HG02938 (cell line): Measurements from ENCODE around the gene SUGT1.
"Not testable (repeated sequence)": the region's sequence is repeated elsewhere in the genome, so short reads cannot be mapped to it uniquely, and the experiment has no call there.

ENCODE experiments used
- ATAC-seq: cut with Tn5 transposase; IDR thresholded peaks from one replicate; pipeline ENCODE4 v1.9.1; 2021; ENCODE audit warnings: mild to moderate bottlenecking, moderate library complexity; ENCODE audit not compliant: unreplicated experiment

The SUGT1 gene

DNA sequence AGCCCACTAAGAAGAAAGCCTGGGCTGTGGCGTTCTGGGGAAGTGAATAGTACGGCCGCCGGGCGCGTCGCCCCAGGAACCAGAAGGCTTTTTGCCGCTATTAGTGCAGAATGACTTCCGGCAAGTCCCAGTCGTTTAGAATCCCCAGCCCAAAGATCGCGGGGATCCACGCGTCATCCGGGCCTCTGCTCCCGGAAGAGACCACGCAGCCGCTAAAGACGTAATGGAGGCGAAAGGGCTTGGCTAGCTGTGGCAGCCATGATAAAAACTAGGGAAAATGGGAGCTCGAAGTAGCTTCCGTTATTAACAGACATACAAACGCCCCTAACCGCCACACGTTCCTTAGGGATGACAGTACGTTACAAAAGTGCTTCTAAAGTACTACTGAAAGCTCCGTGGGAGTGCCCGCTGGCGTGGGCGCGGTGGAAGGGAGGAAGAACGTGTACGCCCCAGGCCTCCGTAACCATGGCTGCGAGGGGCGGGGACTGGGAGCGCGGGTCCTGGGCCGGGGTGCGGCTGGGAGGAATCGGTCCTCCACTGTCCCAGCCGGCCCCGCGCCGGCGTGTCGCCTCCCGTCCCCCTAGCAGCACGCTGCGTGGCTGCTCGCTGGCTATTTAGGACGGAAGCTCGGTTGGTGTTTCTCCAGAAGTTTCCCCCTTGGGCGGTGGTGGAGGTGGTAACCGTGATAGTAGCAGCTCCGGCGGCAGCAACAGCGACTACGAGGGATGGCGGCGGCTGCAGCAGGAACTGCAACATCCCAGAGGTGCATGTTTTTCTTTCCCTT lies at the start of gene SUGT1:
Gene SUGT1 (plus strand): TSS at position 641 of the 784 bp plus-strand sequence. CDS start 85 bp downstream, at position 726.
- ATAC-seq, result peak; percentile 92

- ATAC-seq, result not testable (repeated sequence)
These were observed 49.3 kb upstream of the SUGT1 start for GRCh38 chr13:52603316-52603715.

GRCh38 chr13:52606126-52606525 lies 46.5 kb upstream of the SUGT1 start:
- not testable (repeated sequence) for ATAC-seq

GRCh38 chr13:52606795-52607194 lies 45.8 kb upstream of the SUGT1 start:
- ATAC-seq, result not testable (repeated sequence)

- not testable (repeated sequence) for ATAC-seq
These were observed 44.5 kb upstream of the SUGT1 start for GRCh38 chr13:52608184-52608583.

GRCh38 chr13:52609013-52609606 lies 43.5 kb upstream of the SUGT1 start:
- peak; percentile 66 for ATAC-seq

- not testable (repeated sequence) for ATAC-seq
These were observed 42.5 kb upstream of the SUGT1 start for GRCh38 chr13:52610158-52610557.

DNA sequence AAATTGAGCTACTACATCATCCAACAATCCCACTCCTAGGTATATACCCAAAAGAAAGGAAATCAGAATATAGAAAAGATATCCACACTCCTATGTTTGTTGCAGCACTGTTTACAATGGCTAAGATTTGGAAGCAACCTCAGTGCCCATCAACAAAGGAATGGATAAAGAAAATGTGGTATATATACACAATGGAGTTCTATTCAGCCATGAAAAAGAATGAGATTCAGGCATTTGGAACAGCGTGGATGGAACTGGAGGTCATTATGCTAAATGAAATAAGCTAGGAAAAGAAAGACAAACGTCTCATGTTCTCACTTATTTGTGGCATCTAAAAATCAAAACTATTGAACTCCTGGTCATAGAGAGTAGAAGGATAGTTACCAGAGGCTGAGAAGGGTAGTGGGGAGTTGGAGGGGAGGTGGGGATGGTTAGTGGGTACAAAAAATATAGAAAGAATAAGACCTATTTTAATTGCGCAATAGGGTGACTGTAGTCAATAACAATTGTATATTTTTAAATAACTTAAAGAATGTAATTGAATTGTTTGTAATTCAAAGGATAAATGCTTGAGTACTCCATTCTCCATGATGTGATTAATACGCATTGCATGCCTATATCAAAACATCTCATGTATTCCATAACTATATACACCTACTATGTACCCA lies 37.4 kb upstream of the SUGT1 start:
- no peak for ATAC-seq

GRCh38 chr13:52615812-52616211 lies 36.8 kb upstream of the SUGT1 start:
- ATAC-seq, result no peak

GRCh38 chr13:52617070-52618060 lies 35.3 kb upstream of the SUGT1 start:
- ATAC-seq, result peak; percentile 94

- peak; percentile 71 for ATAC-seq
These were observed 21.4 kb upstream of the SUGT1 start for GRCh38 chr13:52631083-52631690.

DNA sequence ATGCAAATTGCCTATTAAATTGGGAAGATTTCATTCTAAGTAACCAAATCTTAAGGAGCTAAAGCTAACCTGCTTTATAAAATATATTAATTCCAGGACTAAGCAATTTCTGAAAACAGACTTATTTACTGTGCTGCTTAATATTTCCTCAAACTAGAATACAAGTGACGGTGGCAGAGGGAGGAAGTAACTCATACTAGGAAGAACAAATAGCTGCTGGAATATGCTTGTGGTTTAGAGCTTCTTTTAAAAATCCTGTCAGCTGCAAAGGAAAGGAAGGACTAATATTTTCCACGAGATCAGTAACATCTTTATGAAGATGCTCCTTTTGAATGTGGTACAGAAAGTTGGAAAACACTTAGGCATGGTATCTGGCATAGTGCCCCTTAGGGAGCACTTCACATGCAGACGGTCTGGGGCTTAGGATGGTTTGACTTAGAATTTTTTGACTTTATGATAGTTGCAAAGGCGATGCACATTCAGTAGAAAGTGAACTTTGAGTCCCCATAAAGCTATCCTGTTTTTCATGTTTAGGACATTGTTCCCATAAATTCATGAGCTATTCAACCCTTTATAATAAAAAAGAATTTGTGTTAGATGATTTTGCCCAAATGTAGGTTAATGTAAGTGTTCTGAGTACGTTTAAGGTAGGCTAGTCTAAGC lies 13.8 kb upstream of the SUGT1 start:
- no peak for ATAC-seq

DNA sequence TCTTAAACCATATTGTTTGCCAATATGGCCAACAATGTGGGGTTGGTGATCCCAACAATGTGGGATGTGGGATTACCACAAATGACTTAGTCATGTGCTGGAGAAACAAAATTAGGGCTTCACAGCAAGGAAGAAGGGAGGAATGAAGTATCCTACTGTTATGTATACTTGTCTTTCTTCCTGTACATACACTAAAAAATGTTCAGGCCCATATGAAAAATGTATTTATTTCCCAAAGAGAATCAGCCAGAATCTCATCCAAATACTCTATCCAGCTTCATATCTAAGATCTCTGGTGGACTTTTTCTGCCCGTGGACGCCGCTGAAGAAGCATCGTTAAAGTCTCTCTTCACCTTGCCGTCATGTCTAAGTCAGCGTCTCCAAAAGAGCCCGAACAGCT lies 10.5 kb upstream of the SUGT1 start, which contains the start of gene HNRNPA1L2:
Gene HNRNPA1L2 (plus strand): TSS at position 301 of the 400 bp plus-strand sequence. CDS start 62 bp downstream, at position 363.
- no peak for ATAC-seq

DNA sequence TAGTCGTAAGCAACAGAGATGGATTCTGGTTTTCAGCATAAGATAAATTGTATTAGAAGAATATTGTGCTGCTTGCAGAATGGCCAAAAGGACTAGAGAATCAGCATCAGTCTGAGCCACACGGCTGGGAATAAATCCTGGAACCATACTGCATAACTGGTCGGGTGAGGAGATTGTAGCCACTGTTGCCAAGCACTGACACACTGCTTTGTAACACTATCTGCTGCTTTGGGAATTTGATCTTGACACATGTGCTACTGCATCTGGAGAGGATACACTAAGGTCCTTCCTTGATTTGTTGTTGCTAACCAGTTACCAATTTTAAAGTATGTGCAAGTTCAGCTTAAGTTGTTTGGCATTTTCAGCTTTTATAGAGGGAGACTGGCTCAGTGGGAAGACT lies 8.5 kb upstream of the SUGT1 start:
- ATAC-seq, result no peak

- no peak for ATAC-seq
These were observed 5.7 kb upstream of the SUGT1 start for GRCh38 chr13:52646967-52647366.

GRCh38 chr13:52650731-52651130 lies 1.9 kb upstream of the SUGT1 start:
- no peak for ATAC-seq

- peak; percentile 5 for ATAC-seq
These were observed 790 bp upstream of the SUGT1 start for GRCh38 chr13:52651897-52652195.

DNA sequence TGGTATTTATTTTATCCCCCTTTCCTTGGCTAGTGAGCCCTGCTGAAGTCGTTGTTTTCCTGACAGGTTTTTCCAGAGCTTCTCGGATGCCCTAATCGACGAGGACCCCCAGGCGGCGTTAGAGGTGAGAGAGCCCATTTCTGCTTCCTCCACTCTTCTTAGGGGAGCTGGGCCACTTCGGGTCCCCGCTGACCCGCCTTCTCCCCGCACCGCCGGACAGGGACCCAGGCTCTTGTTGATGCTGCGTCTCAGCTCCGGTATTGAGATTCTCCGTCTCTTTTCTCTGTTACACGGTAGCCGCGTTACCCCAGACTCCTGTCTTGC lies 306 bp downstream of the SUGT1 start:
- peak; percentile 38 for ATAC-seq

GRCh38 chr13:52659340-52659739 lies 6.7 kb downstream of the SUGT1 start:
- ATAC-seq, result no peak

DNA sequence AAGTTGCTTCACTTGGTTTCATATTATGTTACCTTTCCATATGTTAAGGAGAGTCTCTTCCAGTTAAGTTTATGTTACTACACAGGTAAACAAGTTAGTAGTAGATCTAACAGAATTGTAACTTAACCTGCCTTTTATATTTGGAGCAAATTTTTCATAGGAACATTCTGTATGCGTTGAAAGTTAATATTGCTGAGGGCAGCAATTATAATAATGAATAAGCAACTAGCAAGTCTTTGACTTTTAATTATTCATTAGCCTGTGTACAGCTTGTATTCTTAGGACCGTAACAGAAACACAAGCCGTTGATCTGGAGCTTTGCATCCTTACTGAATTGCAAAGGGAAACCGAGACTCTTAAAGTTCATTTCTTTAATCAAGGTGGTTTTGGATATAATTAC lies 11.6 kb downstream of the SUGT1 start:
- ATAC-seq, result no peak
